Astrocyte (in vitro differentiated cells and primary cell): ENCODE data around the gene CLEC4A.

Experiments used
- CTCF ChIP-seq: IDR thresholded peaks from 2 replicates; pipeline ENCODE4 v1.5.1; 2011; ENCODE audit warnings: low read depth, mild to moderate bottlenecking, inconsistent platforms, low read length, moderate library complexity; ENCODE audit not compliant: insufficient read depth
- EZH2 ChIP-seq: IDR thresholded peaks from 2 replicates; pipeline ENCODE4 v1.6.1; 2012; ENCODE audit warnings: mild to moderate bottlenecking, low read length, inconsistent platforms; ENCODE audit not compliant: insufficient read depth

- no peak for TF ChIP-seq CTCF
- TF ChIP-seq EZH2, result no peak
Observed at GRCh38 chr12:8156845-8157244, 33.4 kb downstream of the CLEC4A start, which contains the start of gene ZNF705A.
